Mucosa of descending colon (tissue), 3 donors: ENCODE results near the gene TXNRD2. TPM values are rescaled to one million over a fixed set of nuclear protein-coding genes. Genes with fewer than 3 reads are reported as not detected.
"Not testable (repeated sequence)": the region's sequence is repeated elsewhere in the genome, so short reads cannot be mapped to it uniquely, and the experiment has no call there.

Experiments
- ATAC-seq: fragments of 200-7000 bp; cut with Tn5 transposase; one replicate; pipeline ENCODE4 v1.9.1; 2020; ENCODE audit warnings: mild to moderate bottlenecking, moderate library complexity
- DNase-seq, 3 donors: peaks; one replicate each; pipeline ENCODE4 v3.0.0-alpha.2; 2020
- H3K36me3 ChIP-seq: fragments of 200-600 bp; one replicate; pipeline ENCODE4 v1.8.0; 2021; ENCODE audit warnings: low read depth, mild to moderate bottlenecking
- H3K4me1 ChIP-seq: fragments of 200-600 bp; one replicate; pipeline ENCODE4 v1.8.0; 2021; ENCODE audit warnings: low read depth, mild to moderate bottlenecking
- H3K4me3 ChIP-seq: fragments of 200-600 bp; one replicate; pipeline ENCODE4 v1.8.0; 2021; ENCODE audit warnings: mild to moderate bottlenecking
- H3K9me3 ChIP-seq: fragments of 200-600 bp; one replicate; pipeline ENCODE4 v1.8.0; 2021; ENCODE audit warnings: mild to moderate bottlenecking
- intact Hi-C, 2 donors: fragments of 100-400 bp; cut with DNase I in 1 of 2; cut with micrococcal nuclease in 1 of 2; formaldehyde crosslinking; loops; one replicate each; pipeline versions ENCODE4 v1.11.0 to v1.11.1; 2022; cut with DNase I, micrococcal nuclease
- total RNA-seq, 3 donors: library from RNA; stranded (reverse); fragmentation: NEBNext Ultra II Directional in 2 of 3; extraction: Animal tissue kit (Norgen Biotek cat#: 25700) in 2 of 3; gene quantifications; one replicate each; pipeline versions ENCODE4 v1.2.1 to v1.2.4, GENCODE V29; 2021 to 2023
- TF ChIP-seq, protein P1 (sequence below): fragments of 200-600 bp; IDR thresholded peaks from one replicate; pipeline ENCODE4 v1.8.0; 2022; ENCODE audit warnings: antibody characterized with exemption, mild to moderate bottlenecking
- donor health status: DM: no; HTN: no; CAD: no; lungs with moderate emphysema.
- donor health status: DM: no; HTN: no; CAD: no.
- donor health status: DM: no; HTN: yes; CAD: no.

The TXNRD2 gene
- total RNA-seq, 3 donors from 2014 or later = 20.9 to 23.6 (median 22.6) TPM

DNA sequence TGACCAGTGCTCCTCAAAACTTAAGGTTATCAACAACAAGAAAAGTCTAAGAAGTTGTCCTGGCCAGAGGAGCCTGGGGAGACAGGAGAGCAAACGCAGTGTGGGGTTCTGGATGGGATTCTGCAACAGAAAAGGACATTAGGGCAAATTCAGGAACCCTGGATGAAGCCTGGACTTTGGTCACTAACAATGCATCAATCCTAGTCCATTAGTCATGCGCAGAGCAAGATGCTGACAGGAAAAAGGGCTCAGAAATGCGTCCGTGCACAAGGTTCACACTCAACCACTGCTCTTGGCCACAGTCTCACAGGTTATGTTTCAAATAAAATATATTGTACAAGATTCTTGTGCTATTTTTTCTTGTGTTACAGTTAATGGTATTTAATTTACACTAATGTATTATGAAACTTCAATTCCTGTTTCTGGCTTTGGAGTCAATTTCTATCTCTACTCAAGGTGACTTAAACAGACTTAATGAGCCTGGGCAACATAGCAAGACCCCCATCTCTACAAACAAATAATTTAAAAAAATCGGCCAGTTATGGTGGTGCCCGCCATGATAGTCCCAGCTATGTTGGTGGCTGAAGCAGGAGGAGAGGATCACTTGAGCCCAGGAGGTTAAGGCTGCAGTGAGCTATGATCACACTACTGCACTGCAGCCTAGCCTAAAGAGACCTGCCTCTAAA is 100.5 kb downstream of the TXNRD2 start:
- H3K4me1 ChIP-seq = no peaks in the 10 kb centered on the region
- H3K36me3 ChIP-seq = no peaks in the 10 kb centered on the region
- ATAC-seq = no peak
- intact Hi-C loops = no loop called here
- DNase-seq = no peak
- TF ChIP-seq, protein P1, sequence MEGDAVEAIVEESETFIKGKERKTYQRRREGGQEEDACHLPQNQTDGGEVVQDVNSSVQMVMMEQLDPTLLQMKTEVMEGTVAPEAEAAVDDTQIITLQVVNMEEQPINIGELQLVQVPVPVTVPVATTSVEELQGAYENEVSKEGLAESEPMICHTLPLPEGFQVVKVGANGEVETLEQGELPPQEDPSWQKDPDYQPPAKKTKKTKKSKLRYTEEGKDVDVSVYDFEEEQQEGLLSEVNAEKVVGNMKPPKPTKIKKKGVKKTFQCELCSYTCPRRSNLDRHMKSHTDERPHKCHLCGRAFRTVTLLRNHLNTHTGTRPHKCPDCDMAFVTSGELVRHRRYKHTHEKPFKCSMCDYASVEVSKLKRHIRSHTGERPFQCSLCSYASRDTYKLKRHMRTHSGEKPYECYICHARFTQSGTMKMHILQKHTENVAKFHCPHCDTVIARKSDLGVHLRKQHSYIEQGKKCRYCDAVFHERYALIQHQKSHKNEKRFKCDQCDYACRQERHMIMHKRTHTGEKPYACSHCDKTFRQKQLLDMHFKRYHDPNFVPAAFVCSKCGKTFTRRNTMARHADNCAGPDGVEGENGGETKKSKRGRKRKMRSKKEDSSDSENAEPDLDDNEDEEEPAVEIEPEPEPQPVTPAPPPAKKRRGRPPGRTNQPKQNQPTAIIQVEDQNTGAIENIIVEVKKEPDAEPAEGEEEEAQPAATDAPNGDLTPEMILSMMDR = no peak
- no peak overlapping the region for H3K4me3 ChIP-seq
- no peaks in the 10 kb centered on the region for H3K9me3 ChIP-seq

DNA sequence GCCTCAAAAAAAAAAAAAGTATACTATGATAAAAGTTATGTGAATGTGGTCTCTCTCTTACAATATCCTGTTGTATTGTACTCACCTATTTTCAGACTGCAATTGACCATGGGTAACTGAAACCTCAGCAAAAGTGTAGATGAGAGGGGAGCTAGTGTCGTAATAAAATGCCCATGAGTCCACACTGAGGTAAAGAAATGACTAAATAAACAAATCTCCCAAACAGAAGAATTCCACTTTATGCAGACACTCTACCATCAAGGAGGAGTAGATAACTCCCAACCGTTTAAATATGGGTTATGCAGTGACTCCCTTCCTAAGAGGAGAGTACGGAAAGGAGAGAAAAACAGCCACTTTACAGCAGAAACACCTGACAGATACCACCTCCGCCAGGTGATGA is 101.6 kb downstream of the TXNRD2 start:
- Histone ChIP-seq H3K9me3 (no peaks in the 10 kb centered on the region), H3K4me3 (no peak overlapping the region), H3K36me3 (no peaks in the 10 kb centered on the region), H3K4me1 (no peaks in the 10 kb centered on the region)
- ATAC-seq (no peak), DNase-seq (no peak)
- intact Hi-C loops = no loop called here
- TF ChIP-seq, protein P1 = no peak

- Histone ChIP-seq H3K36me3 (no peaks in the 10 kb centered on the region), H3K4me1 (no peaks in the 10 kb centered on the region), H3K4me3 (no peak overlapping the region), H3K9me3 (no peaks in the 10 kb centered on the region)
- DNase-seq (no peak), ATAC-seq (no peak)
- intact Hi-C loops = no loop called here
- TF ChIP-seq, protein P1 = no peak
Observed at GRCh38 chr22:19837915-19838314, 103.7 kb downstream of the TXNRD2 start.

- DNase-seq (no peak), ATAC-seq (no peak)
- H3K4me3 ChIP-seq = no peak overlapping the region
- TF ChIP-seq, protein P1 = no peak
- H3K36me3 ChIP-seq = no peaks in the 10 kb centered on the region
- H3K9me3 ChIP-seq = no peaks in the 10 kb centered on the region
- no peaks in the 10 kb centered on the region for H3K4me1 ChIP-seq
- intact Hi-C loops = no loop called here
Observed at GRCh38 chr22:19836512-19836911, 105.1 kb downstream of the TXNRD2 start.

DNA sequence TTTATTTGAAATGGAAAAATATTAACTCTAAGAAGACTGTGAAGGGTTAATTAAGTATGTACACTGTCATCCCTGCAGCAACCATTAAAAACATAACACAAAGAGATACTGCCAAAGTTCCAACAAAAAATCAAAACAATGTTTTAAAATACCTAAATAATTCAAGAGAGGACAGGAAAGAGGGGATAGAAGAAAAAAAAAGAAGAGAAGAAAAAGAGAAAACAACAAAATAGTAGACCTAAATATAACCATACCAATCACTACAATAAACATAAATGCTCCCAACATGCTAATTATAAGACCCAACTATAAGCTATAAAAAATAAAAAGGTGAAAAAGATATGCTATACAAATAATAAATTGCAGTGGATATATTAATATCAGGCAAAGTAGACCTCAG is 107.0 kb downstream of the TXNRD2 start:
- ATAC-seq (no peak), DNase-seq (no peak)
- Histone ChIP-seq H3K4me1 (no peaks in the 10 kb centered on the region), H3K9me3 (no peaks in the 10 kb centered on the region), H3K36me3 (no peaks in the 10 kb centered on the region), H3K4me3 (no peak overlapping the region)
- intact Hi-C loops = no loop called here
- TF ChIP-seq, protein P1 = no peak

- intact Hi-C loops, H3K4me1 ChIP-seq, DNase-seq, H3K36me3 ChIP-seq, H3K4me3 ChIP-seq, H3K9me3 ChIP-seq, ATAC-seq: not testable (repeated sequence)
Observed at GRCh38 chr22:19833327-19833726, 108.3 kb downstream of the TXNRD2 start.
